PFSK-1 (cell line): ENCODE data around the gene FOXJ3.

Experiments
- REST ChIP-seq, 2 experiments: IDR thresholded peaks; 2 replicates each; pipeline versions ENCODE4 v1.6.1 to v1.8.0; 2011 to 2012; ENCODE audit warnings: low read depth in 2 of 2, low read length in 2 of 2, control low read depth in 1 of 2, inconsistent platforms in 1 of 2, mild to moderate bottlenecking in 1 of 2, moderate library complexity in 1 of 2; ENCODE audit not compliant: insufficient read depth in 1 of 2
- TAF1 ChIP-seq: IDR thresholded peaks from 2 replicates; pipeline ENCODE4 v1.6.1; 2012; ENCODE audit warnings: low read length, control low read depth, borderline replicate concordance; ENCODE audit not compliant: insufficient read depth

- no peak for TF ChIP-seq TAF1
- no peak for TF ChIP-seq REST (IDR thresholded peaks at IDR 0.05; ENCODE audit: insufficient read depth in 1 of 2, low read depth in 2 of 2, low read length in 2 of 2)
Measured at GRCh38 chr1:42231253-42231652, 103.8 kb downstream of the FOXJ3 start.
